GM18511 (cell line): Measurements from ENCODE around the gene ITGAE.
"Not testable (repeated sequence)": the region's sequence is repeated elsewhere in the genome, so short reads cannot be mapped to it uniquely, and the experiment has no call there.

Source experiments
- ATAC-seq: cut with Tn5 transposase; IDR thresholded peaks from one replicate; pipeline ENCODE4 v1.9.1; 2021; ENCODE audit warnings: mild to moderate bottlenecking, moderate library complexity; ENCODE audit not compliant: unreplicated experiment

Gene ITGAE

DNA sequence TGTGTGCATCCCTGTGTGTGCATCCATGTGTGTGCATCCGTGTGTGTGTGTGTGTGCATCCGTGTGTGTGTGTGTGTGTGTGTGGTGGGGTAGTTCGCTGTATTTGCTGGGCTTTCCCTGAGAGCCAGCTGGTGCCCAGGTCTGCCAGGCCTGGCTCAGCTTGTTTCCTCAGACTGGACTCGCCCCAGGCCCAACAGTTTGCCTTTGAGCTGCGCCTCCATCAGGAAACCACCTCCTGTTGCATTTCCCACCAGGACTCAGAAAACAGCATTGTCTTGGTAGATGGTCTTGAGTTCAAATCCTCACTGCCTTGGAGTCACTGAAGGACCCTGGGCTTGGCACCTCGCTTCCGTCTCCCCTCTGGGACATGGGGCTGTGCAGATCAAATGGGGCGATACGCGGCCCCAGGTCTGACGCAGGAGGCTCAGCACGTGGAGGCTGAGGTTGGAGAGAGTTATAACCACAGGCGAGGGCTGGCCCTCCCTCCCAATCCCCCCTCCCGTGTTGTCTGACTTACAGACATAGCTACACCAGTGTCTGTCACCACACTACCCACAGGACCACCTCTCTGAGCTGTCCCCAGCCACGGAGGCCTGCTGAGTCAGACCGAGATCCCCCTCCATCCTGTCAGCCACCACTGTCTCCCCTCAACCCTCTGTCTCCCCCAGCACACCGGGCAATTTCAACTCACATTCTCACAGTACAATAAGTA, 4.7 kb downstream of the ITGAE start:
- peak; percentile 78 for ATAC-seq

DNA sequence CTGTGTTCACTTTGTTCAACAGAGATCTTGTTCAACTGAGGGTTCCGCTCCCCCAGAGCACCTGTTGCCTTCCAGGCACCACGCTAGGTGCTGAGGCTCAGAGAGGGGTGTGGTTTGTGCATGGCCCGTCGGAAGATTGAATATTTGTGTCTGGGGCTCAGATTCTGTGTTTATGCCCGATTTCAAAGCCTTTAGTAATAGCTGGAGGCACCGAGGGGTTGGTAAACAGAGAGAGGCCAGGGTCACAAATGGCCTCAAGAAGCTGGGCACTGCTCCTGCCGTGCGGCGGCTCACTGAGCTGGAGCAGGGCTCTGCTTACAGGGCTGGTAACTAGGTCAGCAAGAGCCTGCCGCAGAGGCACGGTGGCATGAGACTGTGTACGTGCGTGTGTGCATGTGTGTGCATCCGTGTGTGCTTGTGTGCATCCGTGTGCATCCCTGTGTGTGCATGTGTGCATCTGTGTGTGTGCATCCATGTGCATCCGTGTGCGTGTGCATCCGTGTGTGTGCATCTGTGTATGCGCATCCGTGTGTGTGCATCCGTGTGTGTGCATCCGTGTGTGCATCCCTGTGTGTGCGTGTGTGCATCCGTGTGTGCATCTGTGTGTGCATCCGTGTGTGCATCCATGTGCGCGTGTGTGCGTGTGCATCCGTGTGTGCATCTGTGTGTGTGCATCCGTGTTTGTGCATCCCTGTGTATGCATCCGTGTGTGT, 5.4 kb downstream of the ITGAE start:
- ATAC-seq: no peak

DNA sequence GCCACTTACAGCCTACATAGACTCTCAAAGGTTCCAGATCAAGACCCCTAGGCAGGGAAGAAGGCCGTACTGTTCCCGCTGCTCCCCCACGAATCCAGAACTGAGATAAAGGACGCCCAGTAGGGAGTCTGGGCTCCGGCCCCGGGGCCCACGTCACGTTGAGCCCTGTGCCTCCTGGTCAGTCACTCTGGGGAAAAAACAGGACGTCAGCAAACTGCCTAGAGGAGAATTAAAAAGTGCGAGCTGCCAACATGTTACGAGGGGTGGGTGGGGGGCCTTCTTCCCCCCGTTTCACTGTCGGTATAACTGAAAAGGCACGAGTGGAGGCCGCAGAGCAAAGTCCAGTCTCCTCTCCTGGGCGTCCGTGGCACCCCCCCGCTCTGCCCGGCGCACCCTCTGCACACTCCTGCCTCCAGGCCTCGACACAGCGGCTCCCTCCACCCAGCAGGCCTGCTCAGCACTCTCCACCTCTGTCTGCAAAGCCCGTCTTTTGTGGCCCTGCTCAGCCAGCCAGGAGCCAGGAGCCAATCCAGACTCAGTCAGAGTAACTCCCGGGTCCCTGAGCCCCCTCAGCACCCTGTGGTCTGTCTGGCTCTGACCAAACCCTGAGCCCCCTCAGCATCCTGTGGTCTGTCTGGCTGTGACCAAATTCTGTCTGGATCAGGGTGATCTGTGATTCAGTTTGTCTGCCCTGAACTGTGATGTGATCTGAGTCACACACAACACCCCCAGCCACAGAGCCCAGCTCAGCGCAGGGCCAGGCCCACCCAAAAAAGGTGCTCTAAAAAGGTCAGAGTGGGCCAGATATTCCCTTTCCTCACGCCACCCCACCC, 6.2 kb downstream of the ITGAE start:
- ATAC-seq: no peak

DNA sequence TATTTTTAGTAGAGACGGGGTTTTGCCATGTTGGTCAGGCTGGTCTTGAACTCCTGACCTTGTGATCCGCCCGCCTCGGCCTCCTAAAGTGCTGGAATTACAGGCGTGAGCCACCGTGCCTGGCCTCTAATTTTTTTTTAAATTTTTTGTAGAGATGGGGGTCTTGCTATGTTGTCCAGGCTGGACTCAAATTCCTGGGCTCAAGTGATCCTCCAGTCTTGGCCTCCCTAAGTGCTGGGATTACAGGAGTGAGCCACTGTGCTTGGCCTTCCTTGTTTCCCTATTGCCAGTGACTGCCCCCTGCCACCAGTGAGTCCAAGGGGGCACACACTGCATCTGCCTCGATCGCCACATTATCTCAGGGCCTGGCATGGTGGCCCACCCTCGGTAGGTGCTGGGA, 6.8 kb downstream of the ITGAE start:
- ATAC-seq: not testable (repeated sequence)

DNA sequence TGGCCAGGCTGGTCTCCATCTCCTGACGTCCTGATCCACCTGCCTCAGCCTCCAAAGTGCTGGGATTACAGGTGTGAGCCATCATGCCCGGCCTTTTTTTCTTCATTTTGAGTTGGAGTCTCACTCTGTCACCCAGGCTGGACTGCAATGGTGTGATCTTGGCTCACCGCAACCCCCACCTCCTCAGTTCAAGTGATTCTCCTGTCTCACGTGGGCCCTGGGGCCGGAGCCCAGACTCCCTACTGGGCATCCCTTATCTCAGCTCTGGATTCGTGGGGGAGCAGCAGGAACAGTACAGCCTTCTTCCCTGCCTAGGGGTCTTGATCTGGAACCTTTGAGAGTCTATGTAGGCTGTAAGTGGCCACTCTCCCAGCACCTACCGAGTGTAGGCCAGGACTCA, 7.7 kb downstream of the ITGAE start:
- not testable (repeated sequence) for ATAC-seq

DNA sequence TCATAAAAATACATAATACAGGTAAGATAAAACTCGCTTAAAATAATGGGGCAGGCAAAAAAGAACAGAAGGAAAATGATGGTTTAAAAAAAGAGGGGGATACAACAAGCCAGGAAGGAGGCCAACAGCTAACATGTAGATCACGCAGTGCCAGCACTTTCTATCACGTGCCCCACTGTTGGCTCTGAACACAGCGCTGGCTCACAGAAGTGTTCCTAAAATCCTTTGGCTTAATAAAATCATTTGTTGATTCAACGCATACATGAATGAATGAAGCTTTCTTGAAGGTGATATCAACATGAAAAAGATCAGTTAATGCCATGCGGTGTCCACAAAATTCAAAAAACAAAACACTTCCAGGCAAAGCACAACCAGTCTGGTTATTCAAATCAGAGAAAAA, 8.5 kb downstream of the ITGAE start:
- no peak for ATAC-seq

DNA sequence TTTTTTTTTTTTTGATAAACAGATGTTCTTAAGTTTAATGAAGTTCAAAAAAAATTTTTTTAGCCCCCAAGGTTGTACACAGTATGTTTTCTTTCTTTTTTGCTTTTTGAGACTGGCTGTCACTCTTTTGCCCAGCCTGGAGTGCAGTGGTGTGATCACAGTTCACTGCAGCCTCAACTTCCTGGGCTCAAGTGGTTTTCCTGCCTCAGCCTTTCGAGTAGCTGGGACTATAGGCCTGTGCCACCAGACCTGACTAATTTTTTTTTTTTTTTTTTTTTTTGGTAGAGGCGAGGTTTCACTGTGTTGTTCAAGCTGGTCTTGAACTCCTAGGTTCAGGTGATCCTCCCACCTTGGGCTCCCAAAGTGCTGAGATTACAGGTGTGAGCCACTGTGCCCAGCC, 12.8 kb downstream of the ITGAE start:
- ATAC-seq: no peak

DNA sequence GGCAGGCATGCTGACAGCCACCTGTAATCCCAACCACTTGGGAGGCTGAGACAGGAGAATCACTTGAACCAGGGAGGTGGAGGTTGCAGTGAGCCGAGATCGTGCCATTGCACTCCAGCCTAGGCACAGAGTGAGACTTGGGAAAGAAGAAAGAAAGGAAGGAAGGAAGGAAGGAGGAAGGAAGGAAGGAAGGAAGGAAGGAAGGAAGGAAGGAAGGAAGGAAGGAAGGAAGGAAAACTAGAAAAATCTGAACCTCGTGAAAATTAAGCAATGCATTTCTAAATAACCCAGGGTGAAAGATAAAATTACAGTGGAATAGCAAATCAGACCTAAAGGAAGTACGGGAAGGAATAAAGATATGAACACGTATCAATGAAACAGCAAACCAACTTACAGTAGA, 15.7 kb downstream of the ITGAE start:
- ATAC-seq: not testable (repeated sequence)

DNA sequence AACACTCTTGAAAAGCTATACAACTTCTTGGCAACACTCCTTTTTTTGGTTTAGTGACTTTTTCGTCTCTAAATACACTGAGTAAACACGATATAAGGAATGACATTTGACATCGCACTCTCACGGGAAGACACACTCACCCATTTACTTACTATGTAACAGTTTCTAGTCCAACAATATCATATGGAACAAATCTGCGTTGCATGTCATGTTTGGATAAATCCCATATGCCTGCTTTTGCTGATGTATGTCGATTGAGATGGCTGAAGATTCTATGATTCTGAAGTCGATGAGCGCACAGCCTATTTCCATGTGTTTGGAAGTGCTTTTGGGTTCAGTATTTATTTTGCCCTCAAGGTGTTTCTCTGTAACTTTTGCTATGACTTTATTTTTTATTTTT, 18.2 kb downstream of the ITGAE start:
- ATAC-seq: no peak

DNA sequence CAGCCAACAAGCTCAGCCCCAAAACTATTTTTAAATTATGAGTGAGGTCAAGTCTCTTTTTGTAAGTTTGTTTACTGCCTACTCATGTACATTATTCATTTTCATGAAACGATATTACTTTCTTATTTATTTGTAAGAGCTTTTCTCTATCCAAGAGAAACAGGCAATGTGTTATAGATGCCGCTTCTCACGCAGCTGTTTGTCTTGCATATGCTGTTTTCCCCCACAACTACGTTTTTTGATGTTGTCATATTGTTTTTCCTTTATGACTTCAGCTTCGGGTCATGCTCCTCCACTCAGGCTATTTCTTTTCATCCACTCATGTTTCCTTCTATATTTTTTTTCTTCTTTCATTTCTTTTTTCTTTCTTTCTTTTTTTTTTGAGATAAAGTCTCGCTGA, 20.0 kb downstream of the ITGAE start:
- ATAC-seq: no peak

DNA sequence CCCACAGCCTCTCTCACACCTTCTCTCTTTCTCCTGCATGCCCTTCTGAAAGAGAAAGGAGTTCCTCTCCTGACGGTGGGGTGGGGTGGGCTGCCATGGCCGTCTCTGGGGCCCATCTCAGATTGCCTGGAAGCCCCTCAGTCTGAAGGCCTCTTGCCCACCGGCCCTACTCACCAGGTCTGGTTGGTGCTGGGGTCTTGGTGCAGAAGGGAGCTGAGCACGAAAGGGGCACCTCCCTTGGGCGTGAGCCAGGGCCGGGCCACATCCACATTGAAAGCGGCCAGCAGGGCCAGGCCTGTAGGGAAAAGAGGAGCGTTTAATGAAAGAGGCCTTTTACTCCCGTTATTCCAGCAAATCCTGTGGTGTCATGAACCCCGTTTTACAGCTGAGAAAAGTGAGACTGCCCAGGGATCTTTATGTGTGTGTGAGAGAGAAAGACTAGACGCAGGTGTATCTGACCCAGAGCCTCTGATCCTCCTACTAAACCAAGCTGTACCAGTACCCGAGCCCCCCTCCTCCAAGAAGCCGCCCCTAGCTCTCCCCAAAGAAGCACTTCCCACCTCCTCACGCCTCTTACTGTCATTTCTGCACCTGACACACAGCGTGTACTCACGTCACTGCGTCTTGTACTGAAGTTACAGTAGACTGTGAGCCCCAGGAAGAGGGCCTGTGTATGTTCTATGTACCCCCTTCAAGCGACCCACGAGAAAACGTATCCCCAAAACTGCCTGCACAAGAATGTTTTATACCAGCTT, 23.4 kb downstream of the ITGAE start:
- no peak for ATAC-seq

DNA sequence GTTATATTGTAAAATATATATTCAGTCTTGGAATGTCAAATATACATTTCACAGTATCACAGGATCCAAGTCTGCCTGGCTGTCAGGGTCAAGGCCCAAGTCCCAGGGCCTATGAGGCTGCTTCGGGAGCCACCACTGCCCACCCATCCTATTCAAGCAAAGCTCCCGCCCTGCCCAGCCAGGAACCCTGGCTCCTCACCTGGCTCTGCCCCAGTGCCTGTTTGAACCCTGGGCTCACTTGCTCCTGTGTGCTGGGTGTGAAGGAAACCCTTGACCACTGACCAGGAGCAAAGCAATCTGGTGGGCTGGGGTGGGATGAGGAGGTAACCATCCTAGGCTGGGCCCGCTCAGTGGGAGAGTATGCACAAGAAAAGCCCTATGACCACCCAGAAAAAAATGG, 27.0 kb downstream of the ITGAE start:
- ATAC-seq: no peak

DNA sequence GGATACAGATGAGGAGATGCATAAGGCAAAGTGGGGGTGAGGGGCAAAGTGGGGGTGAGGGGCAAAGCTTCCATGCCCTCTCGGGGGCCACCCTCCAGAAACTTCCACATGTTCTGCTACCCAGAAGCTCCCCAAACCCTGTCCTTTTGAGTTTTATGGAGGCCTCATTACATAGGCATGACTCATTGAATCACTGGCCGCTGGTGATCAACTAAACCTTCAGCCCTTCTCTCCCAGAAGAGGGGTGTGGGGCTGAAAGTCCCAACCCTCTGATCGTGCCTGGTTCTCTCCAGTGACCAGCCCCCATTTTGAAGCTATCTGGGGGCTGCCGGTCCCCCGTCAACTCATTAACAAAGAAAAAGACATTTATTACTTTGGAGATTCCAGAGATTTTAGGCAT, 27.5 kb downstream of the ITGAE start:
- no peak for ATAC-seq

DNA sequence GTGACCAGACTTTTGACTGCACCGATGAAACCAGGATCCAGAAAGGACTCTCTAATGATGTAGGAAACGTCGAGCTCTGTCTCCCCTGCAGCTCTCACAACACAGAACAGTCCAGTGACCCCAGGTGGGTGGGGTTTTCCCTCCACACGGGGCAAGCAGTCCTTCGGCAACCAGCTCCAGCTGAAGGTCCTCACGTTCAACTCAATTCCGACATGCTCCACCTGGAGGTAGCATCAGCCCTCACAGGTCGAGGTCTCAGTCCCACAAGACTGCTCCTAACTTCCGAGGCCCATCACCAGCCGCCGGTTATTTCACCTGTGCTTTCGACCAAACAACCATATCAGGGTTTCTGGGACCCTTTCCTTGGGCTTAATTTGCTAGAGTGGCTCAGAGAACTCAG, 28.2 kb downstream of the ITGAE start:
- no peak for ATAC-seq

DNA sequence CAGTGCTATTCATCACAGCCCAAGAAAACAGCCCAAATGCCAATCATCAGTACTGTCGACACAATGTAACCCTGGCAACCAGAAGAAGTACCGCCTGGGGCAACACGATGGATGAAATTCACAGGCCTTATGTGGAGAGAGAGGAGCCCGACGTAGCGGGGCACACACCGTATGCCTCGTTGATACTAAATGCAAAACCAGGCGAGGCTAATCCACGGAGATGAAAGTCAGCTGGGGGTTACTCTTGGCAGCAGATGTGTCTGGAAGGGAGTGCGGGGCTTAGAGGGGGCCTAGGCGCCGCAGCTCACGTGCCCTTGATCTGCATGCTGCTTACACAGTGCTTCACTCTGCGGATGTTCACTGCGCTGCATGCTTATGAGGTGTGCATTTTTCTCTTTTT, 29.8 kb downstream of the ITGAE start:
- no peak for ATAC-seq

DNA sequence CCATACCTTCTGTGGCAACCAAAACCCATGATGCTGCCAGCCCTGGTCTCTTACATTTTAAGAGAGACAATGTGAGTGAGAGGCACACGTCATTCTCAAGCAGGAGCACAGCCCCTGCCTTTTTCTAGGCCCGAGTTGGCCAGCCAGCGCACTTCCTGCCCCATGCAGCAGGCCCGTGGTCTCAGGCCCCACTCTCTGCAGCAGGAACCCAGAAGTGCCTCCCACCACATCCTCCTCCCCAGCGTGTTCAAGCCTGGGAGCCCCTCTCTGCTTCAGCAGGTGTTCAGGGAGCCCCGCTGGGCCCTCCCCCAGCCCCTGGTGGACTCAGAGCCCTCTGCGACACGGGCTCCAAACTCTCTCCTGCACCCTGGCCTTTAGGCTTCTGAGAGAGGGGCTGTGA, 30.5 kb downstream of the ITGAE start:
- ATAC-seq: no peak

DNA sequence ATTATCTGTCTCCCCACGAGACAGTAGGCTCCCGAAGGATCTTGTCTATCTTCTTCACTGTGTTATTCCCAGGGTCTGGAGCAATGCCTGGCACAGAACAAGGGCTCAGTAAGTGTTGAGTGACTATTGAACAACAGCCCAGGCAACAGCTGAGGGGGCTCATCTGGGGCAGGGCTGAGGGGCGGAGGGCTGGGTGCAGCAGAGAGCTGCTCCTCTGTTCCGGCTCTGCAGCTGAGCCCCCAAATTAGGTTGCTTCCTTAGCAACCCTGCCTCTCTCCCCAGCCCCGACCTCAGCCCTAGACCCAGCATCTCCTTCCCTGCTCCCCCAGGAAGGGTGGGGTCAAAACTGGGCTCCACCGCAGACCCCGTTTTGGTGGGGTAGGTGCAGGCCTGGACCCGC, 32.2 kb downstream of the ITGAE start:
- ATAC-seq: no peak

DNA sequence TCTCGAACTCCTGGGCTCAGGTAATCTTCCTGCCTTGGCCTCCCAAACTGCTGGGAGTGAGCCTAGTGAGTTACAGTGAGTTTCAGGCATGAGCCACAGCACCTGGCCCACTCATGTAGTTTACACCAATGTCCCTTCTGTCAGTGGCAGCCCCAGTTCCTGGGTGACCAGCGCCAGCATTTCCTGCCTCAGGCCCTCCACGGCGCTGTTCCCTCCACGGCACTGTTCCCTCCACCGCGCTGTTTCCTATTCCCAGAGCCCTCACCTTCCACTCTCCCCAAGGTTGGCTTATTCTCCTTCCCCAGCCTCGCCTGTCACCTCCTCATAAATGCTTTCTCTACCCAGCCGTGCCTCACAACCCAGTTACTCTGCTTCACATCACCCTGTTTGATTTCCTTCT, 32.6 kb downstream of the ITGAE start:
- ATAC-seq: no peak

DNA sequence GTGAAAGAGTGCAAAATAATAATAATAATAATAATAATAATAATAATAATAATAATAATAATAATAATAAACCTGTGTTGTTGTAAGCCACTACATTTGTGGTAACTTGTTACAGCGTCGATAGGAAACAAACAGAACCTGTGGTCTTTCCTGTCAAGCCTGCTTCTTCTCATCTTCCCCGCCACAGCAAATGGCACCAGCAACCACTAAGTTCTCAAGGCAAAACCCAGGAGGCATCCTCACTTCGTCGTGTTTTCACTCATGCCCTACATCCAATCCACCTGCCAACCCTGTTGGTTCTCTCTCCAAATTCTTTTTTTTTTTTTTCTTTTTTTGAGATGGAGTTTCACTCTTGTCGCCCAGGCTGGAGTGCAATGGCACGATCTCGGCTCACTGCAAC, 34.2 kb downstream of the ITGAE start:
- ATAC-seq: no peak

DNA sequence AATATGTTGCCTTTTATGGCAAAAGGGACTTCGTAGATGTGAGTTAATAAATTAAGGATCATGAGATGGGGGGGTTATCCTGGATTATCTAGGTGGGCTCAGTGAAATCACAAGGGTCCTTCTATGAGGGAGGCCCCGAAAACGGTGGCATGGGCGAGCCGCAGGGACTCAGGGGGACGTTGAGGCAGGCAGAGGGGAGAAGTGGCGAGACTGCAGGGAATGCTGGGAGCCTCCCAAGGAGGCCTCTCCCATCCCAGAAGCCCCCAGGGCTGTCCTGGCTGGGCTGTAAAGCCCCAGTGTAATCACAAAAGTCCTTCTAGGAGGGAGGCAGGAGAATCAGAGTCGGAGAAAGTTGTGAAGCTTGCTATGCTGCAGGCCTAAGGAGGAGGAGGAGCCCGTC, 35.0 kb downstream of the ITGAE start:
- no peak for ATAC-seq

DNA sequence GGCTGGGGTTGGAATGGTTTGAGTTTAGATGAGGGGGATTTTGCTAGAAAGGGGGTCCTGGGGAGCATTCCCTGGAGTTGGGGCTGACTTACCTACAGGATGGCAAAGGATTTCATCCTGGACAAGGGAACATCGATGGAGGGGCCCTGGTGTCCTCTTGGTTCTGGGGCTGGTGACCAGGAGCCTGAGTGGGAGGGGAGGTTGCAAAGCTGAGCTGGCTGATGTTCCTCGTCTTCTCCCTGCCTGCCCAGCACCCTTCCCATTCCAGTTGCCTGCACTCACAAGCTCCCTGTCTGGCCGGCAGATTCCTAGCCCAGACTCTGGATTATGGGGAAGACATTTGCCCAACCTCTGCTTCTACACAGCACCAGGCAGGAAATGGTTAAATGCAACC, 37.2 kb downstream of the ITGAE start:
- ATAC-seq: no peak
